NCI-H446 (cell line): ENCODE measurements around the gene CC2D2B.
"Not testable (repeated sequence)": the region's sequence is repeated elsewhere in the genome, so short reads cannot be mapped to it uniquely, and the experiment has no call there.

Experiments
- DNase-seq, 2 experiments: peaks; one replicate each; lab custom pipeline; 2025; lab: John Stamatoyannopoulos, UW

The CC2D2B gene, protein sequence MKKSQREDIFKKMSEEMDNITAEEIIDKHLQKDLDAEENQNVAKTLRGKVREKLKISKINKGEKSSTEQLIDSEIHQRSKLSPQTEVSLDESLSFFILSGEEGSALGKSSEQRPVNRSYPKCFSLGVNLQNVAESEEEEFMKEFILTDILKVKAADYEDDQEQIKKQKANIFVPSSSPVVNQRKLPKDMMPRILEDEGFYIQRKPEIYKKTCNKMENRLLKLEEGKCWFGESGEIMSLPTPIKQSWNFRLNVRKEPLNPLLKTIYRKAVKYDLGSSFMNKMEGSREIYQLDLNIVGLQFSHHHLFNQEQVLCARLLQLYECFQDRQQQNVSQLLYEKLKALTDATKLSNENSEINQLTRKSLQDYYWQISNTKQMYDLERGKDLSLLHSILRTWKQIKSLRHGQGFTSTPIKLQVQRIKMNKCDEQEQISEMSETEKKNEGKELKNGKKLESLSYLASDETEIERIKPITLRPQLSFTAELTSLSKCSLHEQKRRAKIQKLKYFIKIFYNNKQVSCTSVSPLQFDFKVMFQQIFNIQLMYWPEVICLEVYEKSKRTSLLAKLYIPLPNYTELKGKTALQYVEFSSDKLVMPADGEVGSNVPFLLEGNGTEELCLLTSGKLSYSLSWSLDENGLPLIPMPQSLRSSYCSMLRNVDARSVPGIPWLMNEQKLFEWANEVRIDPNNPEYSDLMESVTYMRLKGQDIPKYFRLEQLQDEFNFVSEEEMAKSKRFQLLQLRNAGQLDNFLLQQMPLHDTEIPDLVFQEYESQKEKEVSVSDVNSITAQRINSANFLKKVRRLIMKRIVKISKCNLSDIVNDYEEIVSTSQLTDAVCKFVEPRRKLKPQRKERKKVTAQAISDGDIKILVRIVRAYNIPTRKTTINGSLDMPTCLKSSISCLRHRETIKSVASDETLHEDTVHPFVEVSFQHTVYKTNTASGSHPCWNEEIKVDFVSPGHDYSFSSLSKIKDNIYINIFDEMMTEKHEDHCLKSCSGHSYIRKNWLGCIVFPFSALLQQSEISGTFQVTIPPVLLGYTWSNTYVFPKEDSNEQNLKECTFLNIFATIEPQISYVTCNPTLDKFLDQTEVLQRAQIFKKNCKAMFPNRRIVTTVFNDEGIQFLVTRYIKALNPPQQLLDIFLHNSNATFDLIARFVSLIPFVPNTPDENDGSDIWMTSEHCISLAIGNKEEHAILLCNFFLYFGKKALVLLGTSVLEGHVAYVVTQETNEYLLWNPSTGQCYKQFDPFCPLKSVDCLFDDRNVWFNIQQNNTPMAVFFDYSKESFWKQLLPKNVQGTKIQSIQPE (N-terminal part only)

DNA sequence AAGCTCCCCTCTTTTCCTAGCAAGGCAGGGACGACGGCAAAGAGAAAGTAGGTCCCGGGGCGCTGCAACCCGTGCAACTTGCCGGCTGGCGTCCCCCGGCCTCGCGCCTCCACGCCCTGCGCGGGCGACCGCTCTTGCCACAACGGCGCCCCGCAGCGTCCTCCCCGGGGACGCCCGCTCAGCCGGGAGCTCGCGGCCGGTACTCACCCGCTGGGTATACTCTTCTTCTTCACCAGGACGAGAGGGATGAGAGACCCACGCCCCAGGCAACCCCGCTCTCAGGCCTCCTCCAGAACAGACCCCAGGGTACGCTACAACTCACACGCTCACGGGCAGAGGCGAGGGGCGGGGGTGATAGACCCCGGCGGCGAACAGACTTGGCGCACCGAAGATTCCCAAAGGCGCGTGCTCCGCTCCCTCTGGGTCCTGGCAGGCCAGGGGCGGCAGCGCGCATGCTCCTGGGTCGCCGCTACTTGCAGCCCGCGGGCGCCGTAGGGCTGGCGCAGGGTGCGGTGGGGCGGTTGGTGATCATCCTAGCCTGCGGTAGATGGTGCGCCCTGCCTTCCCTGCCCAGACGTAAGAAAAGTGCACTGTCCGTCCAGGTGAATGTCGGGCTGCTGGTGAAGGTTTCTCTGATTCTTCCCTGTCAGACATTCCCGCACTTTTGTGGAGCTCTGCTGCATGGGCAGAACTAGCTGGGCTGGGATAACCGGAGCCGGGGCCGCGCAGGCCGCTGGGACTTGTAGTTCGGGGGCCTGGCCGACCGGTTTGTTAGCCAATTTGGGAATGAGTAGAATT, at the start of gene CC2D2B:
CC2D2B (plus strand) TSS at position 520 of the 798 bp plus-strand sequence. CDS start 3,349 bp downstream, outside the sequence.
- DNase-seq = peak; percentile 28 to 77

DNA sequence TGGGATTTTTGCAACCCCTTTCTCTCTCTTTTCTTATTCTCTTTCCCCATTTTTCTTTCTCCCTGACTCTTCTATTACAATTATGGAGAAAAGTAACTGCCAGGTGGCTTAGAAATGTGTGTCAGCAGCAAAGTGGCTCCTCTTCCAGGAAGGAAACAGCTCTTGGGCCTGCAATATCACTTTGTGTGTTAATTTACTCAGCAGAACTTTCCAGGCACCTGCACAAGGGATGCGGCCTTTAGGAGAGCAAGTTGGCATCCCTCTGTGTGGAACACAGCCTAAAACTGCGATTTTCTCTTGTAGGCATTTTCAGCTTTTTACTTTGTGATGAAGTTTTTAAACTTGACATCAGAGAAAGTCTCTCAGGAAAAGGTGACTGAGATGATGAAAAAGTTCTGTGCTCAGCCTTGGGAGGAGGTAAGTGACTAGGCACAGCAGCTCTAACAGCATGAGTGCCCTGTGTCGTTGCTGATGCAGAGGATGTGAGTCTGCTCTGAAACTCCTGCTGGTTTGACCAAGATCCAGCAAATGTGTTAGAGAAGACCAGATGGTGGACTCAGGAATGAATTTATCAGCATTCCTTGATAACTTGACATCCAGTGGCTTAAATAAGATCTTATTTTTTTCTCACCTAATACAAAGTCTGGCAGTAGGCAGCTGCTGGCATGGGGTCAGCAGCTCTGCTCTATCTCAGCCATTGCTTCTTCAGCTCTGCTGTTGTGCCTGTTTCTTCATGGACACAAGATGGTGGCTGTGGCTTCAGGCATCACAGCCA, 47.4 kb upstream of the CC2D2B start:
- DNase-seq = no peak

DNA sequence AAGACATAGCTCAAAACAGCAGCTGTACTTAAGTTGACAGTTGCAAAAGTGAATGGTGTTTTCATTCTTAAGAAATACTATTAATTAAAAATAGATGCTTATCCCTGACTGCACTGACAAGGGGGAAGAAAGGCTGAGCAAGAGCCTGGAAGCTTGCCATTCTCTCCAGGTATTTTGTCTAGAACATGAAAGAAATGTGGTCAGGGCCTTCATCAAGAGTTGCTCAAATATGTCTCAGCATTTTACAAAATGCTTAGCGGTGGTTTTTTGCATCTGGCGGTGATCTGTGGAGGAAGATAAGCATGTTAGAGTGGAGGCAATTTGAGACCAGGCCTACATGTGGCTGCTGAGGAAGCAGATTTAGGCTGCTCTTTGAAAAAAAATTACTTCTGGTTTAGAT, 46.4 kb upstream of the CC2D2B start:
- DNase-seq = no peak

DNA sequence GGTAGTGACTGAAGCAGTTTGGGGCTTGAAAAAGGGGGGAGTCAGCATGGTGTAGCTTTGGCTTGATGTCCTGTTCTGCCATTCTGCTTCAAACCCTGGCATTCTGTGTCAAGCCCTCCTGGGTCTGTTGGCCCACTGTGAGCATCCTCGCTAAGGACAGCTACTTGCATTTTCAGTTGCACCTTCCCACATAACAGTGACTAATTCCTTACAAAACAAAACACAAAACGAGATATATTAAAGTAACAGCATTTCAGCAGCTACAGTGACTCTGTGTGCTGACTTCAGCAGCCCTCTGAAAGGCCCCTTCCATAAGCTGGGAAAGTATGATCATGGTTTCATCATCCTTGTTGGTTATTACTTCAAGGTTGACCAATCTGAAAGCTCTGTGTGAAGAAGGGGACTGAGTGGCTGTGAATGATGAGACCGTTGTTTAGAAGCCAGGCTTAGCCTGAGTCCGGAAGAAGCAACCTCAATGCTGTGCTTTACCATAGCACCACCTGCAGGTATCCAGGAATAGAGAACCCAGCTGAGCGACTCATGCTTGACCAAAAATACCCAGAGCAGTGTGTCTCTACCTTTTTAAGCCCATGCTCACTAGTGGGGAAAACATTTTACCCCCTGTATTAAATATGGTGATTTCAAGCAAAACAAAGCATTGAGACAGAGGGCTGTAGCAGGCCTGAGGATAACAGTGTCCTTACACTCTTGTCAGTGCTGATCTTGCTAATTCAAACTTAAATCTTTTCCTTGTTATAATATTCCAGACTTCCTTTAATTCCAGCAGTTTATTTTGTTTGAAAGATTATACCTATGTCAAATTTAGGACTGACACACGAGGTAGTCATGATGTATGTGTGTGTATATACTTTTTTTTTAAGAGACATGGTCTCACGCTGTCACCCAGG, 42.6 kb upstream of the CC2D2B start:
- DNase-seq = no peak

DNA sequence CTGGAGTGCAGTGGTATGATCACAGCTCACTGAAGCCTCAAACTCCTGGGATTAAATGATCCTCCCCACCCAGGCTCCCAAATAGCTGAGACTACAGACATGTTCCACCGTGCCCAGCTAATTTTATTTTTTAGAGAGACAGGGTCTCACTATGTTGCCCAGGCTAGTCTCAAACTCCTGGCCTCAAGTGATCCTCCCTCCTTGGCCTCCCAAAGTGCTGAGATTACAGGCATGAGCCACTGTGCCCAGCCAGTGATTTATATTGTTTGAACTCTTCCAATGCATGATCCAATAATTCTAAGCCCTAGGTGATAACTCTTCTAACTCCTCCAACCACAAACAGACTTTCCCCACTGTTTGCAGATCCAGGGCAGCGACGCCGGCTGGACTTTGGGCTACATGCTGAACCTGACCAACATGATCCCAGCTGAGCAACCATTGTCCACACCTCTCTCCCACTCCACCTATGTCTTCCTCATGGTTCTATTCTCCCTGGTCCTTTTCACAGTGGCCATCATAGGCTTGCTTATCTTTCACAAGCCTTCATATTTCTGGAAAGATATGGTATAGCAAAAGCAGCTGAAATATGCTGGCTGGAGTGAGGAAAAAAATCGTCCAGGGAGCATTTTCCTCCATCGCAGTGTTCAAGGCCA, 41.8 kb upstream of the CC2D2B start:
- no peak for DNase-seq

DNA sequence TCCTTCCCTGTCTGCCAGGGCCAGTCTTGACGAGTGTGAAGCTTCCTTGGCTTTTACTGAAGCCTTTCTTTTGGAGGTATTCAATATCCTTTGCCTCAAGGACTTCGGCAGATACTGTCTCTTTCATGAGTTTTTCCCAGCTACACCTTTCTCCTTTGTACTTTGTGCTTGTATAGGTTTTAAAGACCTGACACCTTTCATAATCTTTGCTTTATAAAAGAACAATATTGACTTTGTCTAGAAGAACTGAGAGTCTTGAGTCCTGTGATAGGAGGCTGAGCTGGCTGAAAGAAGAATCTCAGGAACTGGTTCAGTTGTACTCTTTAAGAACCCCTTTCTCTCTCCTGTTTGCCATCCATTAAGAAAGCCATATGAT, 41.3 kb upstream of the CC2D2B start:
- DNase-seq = no peak

DNA sequence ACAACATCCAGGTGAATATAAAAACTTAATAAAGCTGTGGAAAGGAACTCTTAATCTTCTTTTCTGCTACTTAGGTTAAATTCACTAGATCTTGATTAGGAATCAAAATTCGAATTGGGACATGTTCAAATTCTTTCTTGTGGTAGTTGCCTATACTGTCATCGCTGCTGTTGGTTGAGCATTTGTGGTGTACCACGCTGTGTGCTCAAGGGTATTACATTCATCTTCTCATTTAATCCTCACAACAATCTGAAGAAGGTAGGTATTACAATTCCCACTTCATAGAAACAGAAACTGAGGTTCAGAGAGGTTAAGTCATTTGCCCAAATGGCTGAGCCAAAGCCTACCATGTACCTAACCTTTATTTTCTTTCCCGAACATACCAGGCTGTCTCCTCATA, 39.9 kb upstream of the CC2D2B start:
- no peak for DNase-seq

DNA sequence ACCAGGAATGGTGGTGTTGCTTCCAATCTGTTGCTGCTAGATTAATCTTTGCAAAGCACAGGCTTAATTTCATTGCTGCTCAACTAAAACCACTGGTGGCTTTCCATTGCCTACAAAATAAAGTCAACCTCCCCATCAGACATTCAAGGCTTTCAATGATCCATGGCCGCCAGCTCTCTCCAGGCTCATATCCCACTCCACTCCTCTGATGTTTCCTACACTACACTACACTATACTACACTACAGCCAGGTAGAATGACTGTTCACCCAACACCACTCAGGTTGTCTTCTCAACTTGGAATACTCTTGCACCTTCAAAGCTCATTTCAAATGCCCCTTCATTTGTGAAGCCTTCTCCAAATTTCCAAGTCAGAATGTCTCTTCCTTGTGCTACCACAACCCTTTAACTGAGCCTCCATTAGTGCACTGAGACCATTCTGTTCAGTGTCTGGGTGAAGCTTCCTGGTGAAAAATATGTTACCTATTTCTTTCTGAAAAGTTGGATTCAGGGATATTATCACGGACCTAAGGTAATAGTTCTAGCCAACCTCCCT, 35.5 kb upstream of the CC2D2B start:
- no peak for DNase-seq

DNA sequence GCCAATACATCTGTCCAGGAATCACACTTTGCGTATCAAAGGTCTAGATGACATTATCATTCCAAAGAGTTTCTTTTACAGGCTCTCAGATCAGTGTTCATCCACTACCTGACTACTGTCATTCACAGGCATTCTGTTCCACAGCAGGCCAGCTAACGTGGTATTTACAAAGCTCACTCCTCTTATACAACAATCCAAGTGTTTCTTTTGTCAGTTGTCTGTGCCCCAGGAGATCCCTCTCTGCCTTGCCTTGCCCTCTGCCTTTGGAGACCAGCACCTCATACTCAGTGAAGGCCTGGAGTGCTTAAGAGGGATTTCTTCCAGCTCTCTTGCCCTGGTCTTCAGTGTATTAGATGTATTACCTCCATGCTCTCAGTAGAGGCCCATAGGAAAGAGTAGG, 34.6 kb upstream of the CC2D2B start:
- DNase-seq = no peak

DNA sequence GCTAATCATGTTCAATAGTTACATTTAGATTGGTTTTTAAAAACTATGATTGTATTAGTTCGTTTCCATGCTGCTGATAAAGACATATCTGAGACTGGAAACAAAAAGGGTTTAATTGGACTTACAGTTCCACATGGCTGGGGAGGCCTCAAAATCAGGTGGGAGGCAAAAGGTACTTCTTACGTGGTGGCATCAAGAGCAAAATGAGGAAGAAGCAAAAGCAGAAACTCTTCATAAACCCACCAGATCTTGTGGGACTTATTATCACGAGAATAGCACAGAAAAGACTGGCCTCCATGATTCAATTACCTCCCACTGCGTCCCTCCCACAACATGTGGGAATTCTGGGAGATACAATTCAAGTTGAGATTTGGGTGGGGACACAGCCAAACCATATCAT, 34.1 kb upstream of the CC2D2B start:
- no peak for DNase-seq

DNA sequence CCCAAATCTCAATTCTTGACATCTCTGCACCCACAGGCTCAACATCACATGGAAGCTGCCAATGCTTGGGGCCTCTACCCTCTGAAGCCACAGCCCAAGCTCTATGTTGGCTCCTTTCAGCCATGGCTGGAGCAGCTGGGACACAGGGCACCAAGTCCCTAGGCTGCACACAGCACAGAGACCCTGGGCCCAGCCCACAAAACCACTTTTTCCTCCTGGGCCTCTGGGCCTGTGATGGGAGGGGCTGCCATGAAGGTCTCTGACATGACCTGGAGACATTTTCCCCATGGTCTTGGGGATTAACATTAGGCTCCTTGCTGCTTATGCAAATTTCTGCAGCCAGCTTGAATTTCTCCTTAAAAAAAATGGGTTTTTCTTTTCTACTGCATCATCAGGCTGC, 33.0 kb upstream of the CC2D2B start:
- not testable (repeated sequence) for DNase-seq

DNA sequence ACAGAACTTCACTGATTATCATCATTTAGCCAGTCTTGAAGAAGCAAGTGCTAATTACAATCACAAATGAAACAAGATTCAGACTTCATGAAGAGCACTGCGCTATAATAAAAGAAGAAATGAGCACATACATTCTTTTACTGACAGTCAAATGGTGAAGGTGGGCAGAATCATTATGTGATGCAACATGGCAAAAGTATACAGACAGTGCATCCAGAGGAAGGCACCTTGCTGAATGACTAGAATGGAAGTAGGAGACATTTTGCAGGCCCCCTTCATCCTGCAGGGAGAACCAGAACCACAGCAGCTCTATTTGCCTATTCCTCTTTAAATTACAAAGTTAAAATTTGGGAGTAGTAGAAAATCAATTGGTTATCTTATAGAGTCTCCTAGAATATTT, 31.0 kb upstream of the CC2D2B start:
- no peak for DNase-seq

DNA sequence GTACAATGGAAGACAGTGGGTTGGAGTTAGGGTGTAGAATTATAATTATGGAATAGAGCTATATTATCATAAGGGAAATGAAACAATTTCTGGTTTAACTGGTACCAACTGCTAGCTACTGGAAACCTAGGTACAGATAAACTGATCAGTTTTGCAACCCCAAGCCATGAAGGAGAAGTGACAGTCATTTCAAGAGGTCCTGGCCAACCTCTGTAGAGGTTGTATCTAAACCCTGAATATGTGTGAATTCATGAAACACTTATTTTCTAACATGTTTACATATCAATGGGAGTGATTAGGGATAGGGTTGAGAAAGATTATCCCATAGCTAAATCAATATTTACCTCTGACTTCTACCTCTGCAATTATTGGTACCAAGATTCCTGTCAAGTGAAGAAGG, 29.9 kb upstream of the CC2D2B start:
- DNase-seq = no peak

DNA sequence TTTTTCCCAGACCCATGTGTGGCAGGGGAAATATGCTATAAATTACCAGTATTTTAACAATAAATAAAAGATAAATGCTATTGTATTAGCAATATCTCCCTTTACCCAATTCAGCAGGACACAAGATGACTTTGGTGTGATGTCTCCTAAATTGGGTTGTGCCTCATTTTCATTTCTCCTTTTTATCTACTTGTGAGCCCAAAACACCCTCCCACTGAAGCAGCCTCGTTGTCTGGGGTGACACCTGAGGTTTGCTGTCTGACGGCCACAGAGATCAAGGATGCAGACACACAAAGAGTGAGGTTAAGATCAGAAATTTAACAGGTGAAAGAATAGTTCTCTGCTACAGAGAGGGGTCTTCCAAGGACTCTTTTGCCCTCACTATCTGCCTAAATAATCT, 27.1 kb upstream of the CC2D2B start:
- no peak for DNase-seq

DNA sequence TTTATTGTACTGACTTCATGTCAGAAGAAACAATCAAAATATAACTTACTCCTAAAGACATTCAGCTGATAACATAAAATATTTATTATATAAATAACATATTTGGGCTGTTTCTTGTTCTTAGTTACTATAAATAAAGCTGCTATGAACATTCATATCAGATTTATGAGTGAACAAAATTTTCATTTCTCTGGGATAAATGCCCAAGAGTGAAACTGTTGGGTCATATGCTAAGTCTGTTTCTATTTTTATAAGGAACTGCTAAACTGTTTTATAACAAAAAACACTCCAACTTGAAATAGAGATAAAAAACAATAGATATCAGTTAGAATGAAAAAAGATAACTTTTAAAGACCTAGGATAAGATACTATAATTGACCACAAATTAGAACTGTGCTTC, 26.5 kb upstream of the CC2D2B start:
- DNase-seq = no peak

DNA sequence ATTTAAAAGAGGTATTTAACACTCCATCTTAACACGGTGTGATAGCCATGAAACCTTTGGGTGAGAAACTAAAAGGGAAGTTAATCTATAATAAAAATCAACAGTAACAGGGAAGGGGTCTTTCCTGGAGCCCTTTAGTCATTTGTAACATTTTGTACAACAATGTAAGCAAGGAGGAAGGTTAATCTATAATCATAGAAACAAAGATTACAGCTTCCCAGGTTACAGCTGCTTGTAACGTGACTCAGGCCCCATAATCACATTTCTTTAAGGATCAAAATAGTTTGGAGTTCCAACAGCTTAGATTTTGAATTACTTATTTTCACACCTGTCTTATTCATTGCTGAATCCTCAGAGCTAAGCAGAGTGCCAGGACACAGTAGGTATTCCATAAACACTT, 17.9 kb upstream of the CC2D2B start:
- DNase-seq = no peak

DNA sequence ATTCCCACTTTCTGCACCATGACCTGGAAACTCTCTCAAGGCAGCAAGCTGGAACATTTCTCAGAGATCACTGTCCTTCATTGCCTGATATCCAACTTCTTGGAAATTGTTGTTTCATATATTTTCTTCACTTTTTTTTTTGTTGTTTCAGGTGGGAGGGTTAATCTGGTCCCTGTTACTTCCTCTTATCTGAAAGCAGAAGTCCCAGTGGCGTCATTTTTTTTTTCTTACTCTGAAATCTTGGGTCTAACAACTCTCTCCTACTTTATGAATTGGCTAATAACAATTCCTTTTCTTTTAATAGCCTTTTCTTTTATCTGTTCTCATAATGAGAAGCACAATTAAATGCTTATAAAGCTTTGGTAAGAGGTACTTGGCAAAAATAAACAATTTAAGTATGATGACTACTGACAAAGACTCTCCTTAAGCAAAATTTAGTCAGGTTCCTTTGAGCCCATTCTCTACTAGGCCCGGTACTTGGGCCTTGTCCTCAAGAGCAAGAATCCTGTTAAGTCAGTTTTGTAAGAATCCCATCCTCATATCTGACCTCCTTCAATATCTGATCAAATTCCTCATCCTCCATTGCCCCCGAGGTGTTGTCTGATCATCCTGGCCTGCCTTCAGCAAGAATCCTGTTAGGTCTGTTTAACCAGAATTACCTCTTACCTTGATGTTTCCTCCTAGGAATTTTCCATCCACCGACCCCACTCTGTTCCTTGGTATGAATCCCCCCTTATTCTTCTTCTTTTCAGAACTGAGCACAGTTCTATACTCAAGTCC, 11.5 kb upstream of the CC2D2B start:
- no peak for DNase-seq
